ENCODE measurements around the gene PHOX2B.

The PHOX2B gene

DNA sequence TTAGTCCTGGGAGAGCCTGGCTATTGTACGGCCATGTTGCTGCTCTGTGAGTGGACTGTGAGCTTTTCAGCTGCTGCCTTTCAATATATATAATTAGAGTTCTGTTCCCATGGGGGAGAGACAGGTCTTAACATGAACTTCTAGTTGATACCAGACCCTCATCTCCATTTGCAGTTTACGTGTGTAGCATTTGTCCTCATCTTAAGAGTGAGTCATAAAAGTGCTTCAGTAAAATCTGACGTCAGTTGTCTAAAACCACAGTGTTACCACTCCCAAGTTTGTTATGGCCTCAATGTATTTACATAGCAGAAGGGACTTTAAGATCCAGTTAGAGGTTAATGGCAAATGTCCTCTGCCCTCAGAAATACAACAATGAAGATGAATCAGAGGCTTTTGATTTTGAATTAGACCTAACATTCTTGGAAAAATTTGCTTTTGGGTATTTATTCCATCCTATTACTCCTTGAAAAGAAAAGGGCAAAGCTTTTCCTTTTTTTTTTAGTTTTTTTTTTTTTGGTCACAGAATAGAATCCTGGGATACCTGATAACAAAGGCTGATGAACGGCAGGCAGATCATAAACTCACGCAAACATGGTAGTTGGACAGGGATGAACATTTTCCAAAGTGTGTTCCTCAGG, 38.6 kb downstream of the PHOX2B start:
- DNase-seq = no peak

DNA sequence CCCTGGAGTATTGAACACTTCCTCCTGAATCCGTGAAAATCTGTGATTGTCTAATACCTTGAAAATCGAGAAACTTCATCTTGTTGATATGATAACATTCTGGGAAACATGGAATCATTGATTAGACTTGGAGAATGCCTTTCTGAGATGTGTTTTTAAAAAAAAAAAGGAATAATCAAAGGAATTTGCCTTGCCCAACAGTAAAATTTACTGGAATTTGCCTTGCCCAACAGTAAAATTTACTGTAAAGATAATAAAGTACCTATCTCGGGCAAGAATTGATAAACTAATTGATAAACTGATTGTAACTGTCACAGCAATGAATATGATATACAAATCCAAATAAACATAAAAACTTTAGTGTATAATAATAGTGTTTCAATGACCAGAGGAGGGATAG, 44.7 kb downstream of the PHOX2B start:
- DNase-seq = no peak

DNA sequence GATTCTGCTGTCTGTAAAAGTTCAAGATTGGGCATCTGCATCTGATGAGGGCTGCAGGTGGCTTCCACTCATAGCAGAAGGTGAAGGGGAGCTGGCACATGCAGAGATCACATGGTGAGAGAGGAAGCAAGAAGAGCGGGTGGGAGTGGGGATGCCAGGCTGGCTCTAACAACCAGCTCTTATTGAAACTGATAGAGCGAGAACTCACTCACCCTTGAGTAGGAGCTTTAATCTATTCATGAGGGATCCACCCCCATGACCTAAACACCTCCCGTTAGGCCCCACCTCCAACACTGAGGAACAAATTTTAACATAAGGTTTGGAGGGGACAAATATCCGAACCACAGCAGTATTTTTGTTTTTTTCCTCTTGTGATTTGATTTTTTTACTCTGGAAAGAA, 45.8 kb downstream of the PHOX2B start:
- DNase-seq = no peak

GRCh38 chr4:41701983-41702382, 46.5 kb downstream of the PHOX2B start:
- no peak for DNase-seq

DNA sequence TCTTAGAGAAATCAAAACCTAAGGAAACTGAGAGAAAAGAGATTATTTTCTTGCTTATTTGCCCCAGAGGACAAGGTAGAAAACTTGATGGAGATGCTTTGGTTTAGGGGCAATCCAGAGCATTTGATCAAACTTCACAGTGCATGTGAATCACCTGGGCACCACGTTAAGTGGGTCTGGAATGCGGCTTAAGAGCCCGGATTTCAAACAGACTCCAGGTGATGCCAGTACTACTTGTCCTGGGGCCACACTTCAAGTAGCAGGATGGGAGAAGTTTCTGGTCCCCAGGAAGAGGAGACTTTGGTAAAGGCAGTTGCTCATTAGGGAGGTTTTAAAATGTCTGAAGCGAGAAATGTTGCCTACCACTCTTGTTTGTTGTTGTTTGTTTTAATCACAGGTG, 51.8 kb downstream of the PHOX2B start:
- DNase-seq = no peak

- no peak for DNase-seq
Measured at GRCh38 chr4:41696131-41696530, 52.4 kb downstream of the PHOX2B start.
